ENCODE results near the gene ISOC2. TPM values are rescaled to one million over a fixed set of nuclear protein-coding genes. Genes with fewer than 3 reads are reported as not detected.

The ISOC2 gene
- polyA plus RNA-seq, 3 donors, result 14.8 to 20.2 (median 14.9) TPM

GRCh38 chr19:55476100-55476775 is 14.8 kb upstream of the ISOC2 start, which contains the start of gene ZNF628:
ZNF628 (plus strand) TSS chr19:55476617; CDS start chr19:55479911, 3,294 bp downstream.
- under 1% methylated on average over 40 of the region's 61 CpGs for WGBS (ENCODE audit: insufficient coverage)
- peaks cover 23% of the 10 kb centered on the region for H3K79me2 ChIP-seq (ENCODE audit: insufficient read depth, low read length)
- H3K4me3 ChIP-seq (replicated peaks in 1 of 3; ENCODE audit: low read depth in 2 of 3, low read length in 3 of 3), result peak within 1 kb of the TSS; percentile 59 to 95 (median 84)
- intact Hi-C loops (cut with micrococcal nuclease), result loop anchor here in 1 of 2 donors (2.0 kb wide), 1 partner anchor 13 kb away; no protein-coding TSS in a partner anchor
- no peaks in the 10 kb centered on the region for H3K27me3 ChIP-seq (ENCODE audit: control insufficient read depth in 2 of 2, insufficient read depth in 2 of 2, low read length in 2 of 2)
- Mint-ChIP-seq H3K4me3 (peak within 1 kb of the TSS; percentile 85 to 95), H3K27ac (peak within 1 kb of the TSS; percentile 87 to 95 (median 93)), H3K27me3 (ENCODE audit: low read depth in 3 of 3) (peaks cover 0 to 4% (median 0%) of the 10 kb centered on the region in 3 donors), H3K36me3 (peaks cover 6 to 8% of the 10 kb centered on the region in 2 donors), H3K9me3 (peaks cover 0 to 2% (median 0%) of the 10 kb centered on the region in 7 donors), H3K4me1 (peaks cover 35% of the 10 kb centered on the region)
- H2AFZ ChIP-seq (ENCODE audit: insufficient read depth, low read depth, low read length, poor library complexity, severe bottlenecking), result peak within 1 kb of the TSS; percentile 89
- H4K20me1 ChIP-seq (ENCODE audit: insufficient read depth, low read length), result peaks cover 31% of the 10 kb centered on the region
- H3K4me2 ChIP-seq (replicated peaks; ENCODE audit: extremely low read depth, low read length, poor library complexity, severe bottlenecking), result peak within 1 kb of the TSS; percentile 77
- peak within 1 kb of the TSS; percentile 42 for H3K9ac ChIP-seq (ENCODE audit: insufficient read depth, low read length, poor library complexity, severe bottlenecking)
- peaks cover 16 to 21% of the 10 kb centered on the region in 2 donors for H3K4me1 ChIP-seq (ENCODE audit: control insufficient read depth in 1 of 2, insufficient read depth in 2 of 2, low read length in 2 of 2)
- peaks cover 3 to 6% of the 10 kb centered on the region in 2 donors for H3K36me3 ChIP-seq (replicated peaks in 1 of 2; ENCODE audit: control insufficient read depth in 1 of 2, insufficient read depth in 2 of 2, low read length in 2 of 2)
- no peaks in the 10 kb centered on the region for H3K9me3 ChIP-seq (replicated peaks in 1 of 2; ENCODE audit: control insufficient read depth in 1 of 2, insufficient read depth in 1 of 2, low read length in 2 of 2)
- peak; percentile 93 to 98 (median 97) for DNase-seq
- H3K27ac ChIP-seq (ENCODE audit: low read depth in 1 of 2, low read length in 2 of 2), result peak within 1 kb of the TSS; percentile 52 to 78
- no peak for TF ChIP-seq CTCF (IDR thresholded peaks at IDR 0.05)

- WGBS (ENCODE audit: insufficient coverage), result 99% methylated on average over 9 of the region's 19 CpGs
- no peak overlapping the region for H3K27ac ChIP-seq (ENCODE audit: low read depth in 1 of 2, low read length in 2 of 2)
- peaks cover 23% of the 10 kb centered on the region for H3K79me2 ChIP-seq (ENCODE audit: insufficient read depth, low read length)
- H3K4me1 Mint-ChIP-seq, result peaks cover 30% of the 10 kb centered on the region
- no peak overlapping the region for H3K4me3 ChIP-seq (replicated peaks in 1 of 3; ENCODE audit: low read depth in 2 of 3, low read length in 3 of 3)
- intact Hi-C loops (cut with micrococcal nuclease), result no loop called here
- peaks cover 0 to 6% (median 2%) of the 10 kb centered on the region in 3 donors for H3K27me3 Mint-ChIP-seq (ENCODE audit: low read depth in 3 of 3)
- H3K9me3 Mint-ChIP-seq, result peaks cover 0 to 3% (median 0%) of the 10 kb centered on the region in 7 donors
- peaks cover 20% of the 10 kb centered on the region for H4K20me1 ChIP-seq (ENCODE audit: insufficient read depth, low read length)
- H3K4me1 ChIP-seq (ENCODE audit: control insufficient read depth in 1 of 2, insufficient read depth in 2 of 2, low read length in 2 of 2), result peaks cover 16 to 21% of the 10 kb centered on the region in 2 donors
- no peaks in the 10 kb centered on the region for H3K27me3 ChIP-seq (ENCODE audit: control insufficient read depth in 2 of 2, insufficient read depth in 2 of 2, low read length in 2 of 2)
- DNase-seq, result no peak
- no peak overlapping the region for H2AFZ ChIP-seq (ENCODE audit: insufficient read depth, low read depth, low read length, poor library complexity, severe bottlenecking)
- H3K36me3 Mint-ChIP-seq, result peaks cover 0 to under 1% of the 10 kb centered on the region in 2 donors
- no peaks in the 10 kb centered on the region for H3K9me3 ChIP-seq (replicated peaks in 1 of 2; ENCODE audit: control insufficient read depth in 1 of 2, insufficient read depth in 1 of 2, low read length in 2 of 2)
- no peaks in the 10 kb centered on the region for H3K36me3 ChIP-seq (replicated peaks in 1 of 2; ENCODE audit: control insufficient read depth in 1 of 2, insufficient read depth in 2 of 2, low read length in 2 of 2)
- no peak for TF ChIP-seq CTCF (IDR thresholded peaks at IDR 0.05)
- H3K4me3 Mint-ChIP-seq, result no peak overlapping the region
- peak overlapping the region in 2 of 7 donors; percentile 69 to 89 for H3K27ac Mint-ChIP-seq
- no peak overlapping the region for H3K9ac ChIP-seq (ENCODE audit: insufficient read depth, low read length, poor library complexity, severe bottlenecking)
- no peak overlapping the region for H3K4me2 ChIP-seq (replicated peaks; ENCODE audit: extremely low read depth, low read length, poor library complexity, severe bottlenecking)
Observed at GRCh38 chr19:55474269-55475265, 13.1 kb upstream of the ISOC2 start.
